ENCODE measurements around the gene FLVCR1. TPM values are rescaled to one million over a fixed set of nuclear protein-coding genes. Genes with fewer than 3 reads are reported as not detected.
A peak's percentile ranks its signal among the peaks of the same experiment; 100 is the strongest.

Gene FLVCR1
- total and polyA plus RNA-seq, 10 donors, result 3.6 to 10.7 (median 8.0) TPM

DNA sequence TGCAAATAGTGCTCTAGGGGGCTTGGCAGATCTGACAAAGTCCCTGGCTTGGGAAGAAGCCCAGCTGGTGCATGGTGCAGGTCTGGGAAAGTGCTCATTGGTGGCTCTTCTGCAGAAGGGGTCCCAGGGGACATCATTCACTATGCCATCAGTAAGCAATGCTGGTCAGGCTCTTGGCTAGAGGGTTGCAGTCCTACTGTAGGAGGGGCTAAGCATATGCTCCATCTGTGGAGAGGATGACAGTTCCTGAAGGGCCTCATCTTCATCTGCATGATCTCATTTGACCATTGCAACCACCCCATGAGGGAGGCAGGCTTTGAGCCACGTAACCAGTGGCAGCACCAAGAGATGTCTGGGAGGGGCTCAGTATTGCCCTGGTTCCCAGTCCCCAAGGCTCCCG lies 60.7 kb downstream of the FLVCR1 start:
- 62 to 90% (median 85%) methylated on average over 2 of the region's 2 CpGs for WGBS, 5 donors

DNA sequence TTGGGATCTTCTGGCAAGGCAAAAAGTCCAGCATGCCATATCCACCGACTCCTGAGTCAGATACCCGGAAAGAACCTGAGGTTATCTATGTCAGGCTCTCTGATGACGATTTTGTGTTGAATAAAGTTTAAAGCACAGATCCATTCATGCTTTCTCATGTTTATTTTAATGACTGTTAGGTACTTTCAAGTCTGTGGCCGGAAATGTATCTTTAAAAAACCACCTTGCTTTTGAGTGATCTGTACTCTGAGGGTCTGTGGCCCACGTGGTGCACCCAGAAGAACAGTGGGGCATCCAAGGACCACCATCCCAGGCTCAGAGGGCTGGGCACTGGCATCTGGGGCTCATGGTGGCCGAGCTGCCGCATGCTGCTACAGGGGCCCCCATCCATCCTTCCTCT lies 62.2 kb downstream of the FLVCR1 start:
- WGBS, 5 donors, result 69 to 83% (median 73%) methylated on average over 7 of the region's 7 CpGs
- Histone ChIP-seq H3K27ac (no peak overlapping the region), H3K36me3 (no peaks in the 10 kb centered on the region), H3K4me1 (peaks cover 0 to 8% (median 5%) of the 10 kb centered on the region in 6 donors), H3K9me3 (no peaks in the 10 kb centered on the region), H3K4me3 (no peak overlapping the region), H3K27me3 (replicated peaks in 1 of 7) (peaks cover 0 to 20% (median 0%) of the 10 kb centered on the region in 7 donors)
- intact Hi-C loops (cut with DNase I; ENCODE audit: low total_unique reads), result no loop called here
- no peak for DNase-seq
- TF ChIP-seq POLR2A (IDR thresholded peaks at IDR 0.05) (no peak), POLR2AphosphoS5 (IDR thresholded peaks at IDR 0.05) (no peak)
- TF ChIP-seq, protein P1, sequence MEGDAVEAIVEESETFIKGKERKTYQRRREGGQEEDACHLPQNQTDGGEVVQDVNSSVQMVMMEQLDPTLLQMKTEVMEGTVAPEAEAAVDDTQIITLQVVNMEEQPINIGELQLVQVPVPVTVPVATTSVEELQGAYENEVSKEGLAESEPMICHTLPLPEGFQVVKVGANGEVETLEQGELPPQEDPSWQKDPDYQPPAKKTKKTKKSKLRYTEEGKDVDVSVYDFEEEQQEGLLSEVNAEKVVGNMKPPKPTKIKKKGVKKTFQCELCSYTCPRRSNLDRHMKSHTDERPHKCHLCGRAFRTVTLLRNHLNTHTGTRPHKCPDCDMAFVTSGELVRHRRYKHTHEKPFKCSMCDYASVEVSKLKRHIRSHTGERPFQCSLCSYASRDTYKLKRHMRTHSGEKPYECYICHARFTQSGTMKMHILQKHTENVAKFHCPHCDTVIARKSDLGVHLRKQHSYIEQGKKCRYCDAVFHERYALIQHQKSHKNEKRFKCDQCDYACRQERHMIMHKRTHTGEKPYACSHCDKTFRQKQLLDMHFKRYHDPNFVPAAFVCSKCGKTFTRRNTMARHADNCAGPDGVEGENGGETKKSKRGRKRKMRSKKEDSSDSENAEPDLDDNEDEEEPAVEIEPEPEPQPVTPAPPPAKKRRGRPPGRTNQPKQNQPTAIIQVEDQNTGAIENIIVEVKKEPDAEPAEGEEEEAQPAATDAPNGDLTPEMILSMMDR (IDR thresholded peaks at IDR 0.05 in 8 of 11, conservative IDR thresholded peaks at IDR 0.05 in 3 of 11), result no peak

More for the DNA sequence above, 60.7 kb downstream of the FLVCR1 start:
- H3K36me3 ChIP-seq, result no peaks in the 10 kb centered on the region
- no peak for DNase-seq
- H3K27me3 ChIP-seq (replicated peaks in 1 of 7), result peaks cover 0 to 20% (median 0%) of the 10 kb centered on the region in 7 donors
- no peaks in the 10 kb centered on the region for H3K9me3 ChIP-seq
- peaks cover 0 to 8% (median 5%) of the 10 kb centered on the region in 6 donors for H3K4me1 ChIP-seq
- H3K27ac ChIP-seq, result no peak overlapping the region
- TF ChIP-seq POLR2A (IDR thresholded peaks at IDR 0.05) (no peak), POLR2AphosphoS5 (IDR thresholded peaks at IDR 0.05) (no peak)
- TF ChIP-seq, protein P1 (IDR thresholded peaks at IDR 0.05 in 8 of 11, conservative IDR thresholded peaks at IDR 0.05 in 3 of 11), result no peak
- no peak overlapping the region for H3K4me3 ChIP-seq
- intact Hi-C loops (cut with DNase I; ENCODE audit: low total_unique reads), result no loop called here

GRCh38 chr1:212920896-212921295 lies 62.8 kb downstream of the FLVCR1 start:
- Histone ChIP-seq H3K4me3 (no peak overlapping the region), H3K27ac (no peak overlapping the region), H3K4me1 (peaks cover 0 to 8% (median 5%) of the 10 kb centered on the region in 6 donors), H3K27me3 (replicated peaks in 1 of 7) (peaks cover 0 to 20% (median 0%) of the 10 kb centered on the region in 7 donors), H3K9me3 (no peaks in the 10 kb centered on the region), H3K36me3 (no peaks in the 10 kb centered on the region)
- TF ChIP-seq, protein P1 (IDR thresholded peaks at IDR 0.05 in 8 of 11, conservative IDR thresholded peaks at IDR 0.05 in 3 of 11), result peak in 2 of 11 experiments; percentile 15
- TF ChIP-seq POLR2A (IDR thresholded peaks at IDR 0.05), result no peak
- intact Hi-C loops (cut with DNase I; ENCODE audit: low total_unique reads), result no loop called here
- WGBS, 5 donors, result 68 to 88% (median 74%) methylated on average over 6 of the region's 6 CpGs
- no peak for DNase-seq

DNA sequence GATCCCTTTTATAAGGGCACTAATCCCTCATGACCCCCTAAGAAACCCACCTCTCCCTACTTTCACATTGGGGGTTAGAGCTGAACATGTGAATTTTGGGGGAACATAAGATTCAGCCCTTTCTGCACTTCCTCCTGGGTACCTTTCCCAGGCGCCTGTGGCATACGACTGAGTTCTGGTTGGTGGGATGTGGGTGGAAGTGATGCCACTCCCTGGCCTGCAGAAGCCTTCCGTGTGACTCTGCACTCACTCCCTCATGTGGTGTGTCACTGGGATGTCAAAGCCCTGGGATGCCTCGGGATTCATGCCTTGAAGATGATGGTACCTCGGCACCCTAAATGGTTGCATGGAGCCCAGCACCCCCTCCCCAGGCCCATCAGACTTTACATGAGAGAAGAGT lies 63.9 kb downstream of the FLVCR1 start:
- TF ChIP-seq, protein P1 (IDR thresholded peaks at IDR 0.05 in 8 of 11, conservative IDR thresholded peaks at IDR 0.05 in 3 of 11), result no peak
- TF ChIP-seq POLR2A (IDR thresholded peaks at IDR 0.05) (no peak), POLR2AphosphoS5 (IDR thresholded peaks at IDR 0.05) (no peak)
- no peaks in the 10 kb centered on the region for H3K36me3 ChIP-seq
- intact Hi-C loops (cut with DNase I; ENCODE audit: low total_unique reads), result no loop called here
- WGBS, 5 donors, result 63 to 88% (median 74%) methylated on average over 5 of the region's 5 CpGs
- no peaks in the 10 kb centered on the region for H3K9me3 ChIP-seq
- DNase-seq, result no peak
- no peak overlapping the region for H3K4me3 ChIP-seq
- H3K27me3 ChIP-seq (replicated peaks in 1 of 7), result peaks cover 0 to 12% (median 0%) of the 10 kb centered on the region in 7 donors
- no peaks in the 10 kb centered on the region for H3K4me1 ChIP-seq
- no peak overlapping the region for H3K27ac ChIP-seq

Measured in spleen (tissue), 11 donors.